MCF 10A (cell line): ENCODE data around the gene MYO15A. TPM values are rescaled to one million over a fixed set of nuclear protein-coding genes. Genes with fewer than 3 reads are reported as not detected.

ENCODE experiments used
- BruUV-seq: library from RNA; stranded (reverse); fragments of 400-500 nt; replicated peaks from 2 replicates; lab custom pipeline; 2021; lab: Mats Ljungman, UMichigan
- CTCF ChIA-PET: fragments of 300-600 bp; sonication (Branson Sonifier 250); formaldehyde crosslinking; extraction: SDS; loops from one replicate; lab custom pipeline; 2021; ENCODE audit warnings: antibody characterized with exemption, inconsistent platforms; lab: Yijun Ruan, JAX
- POLR2A ChIA-PET: fragments of 300-600, 350-650 bp; sonication (Branson Sonifier 250); formaldehyde crosslinking; extraction: SDS; loops from one replicate; lab custom pipeline; 2020; ENCODE audit warnings: antibody characterized with exemption, inconsistent platforms; lab: Yijun Ruan, JAX
- DNase-seq: peaks from one replicate; pipeline ENCODE4 v3.0.0-alpha.2; 2018; ENCODE audit not compliant: unreplicated experiment
- H3K27ac Mint-ChIP-seq: one replicate; pipeline ENCODE4 v1.8.0; 2022; ENCODE audit warnings: mild to moderate bottlenecking, low read depth, mixed read lengths; ENCODE audit not compliant: unreplicated experiment
- H3K27me3 Mint-ChIP-seq: one replicate; pipeline ENCODE4 v1.8.0; 2022; ENCODE audit warnings: mixed read lengths; ENCODE audit not compliant: insufficient read depth, unreplicated experiment
- H3K36me3 Mint-ChIP-seq: one replicate; pipeline ENCODE4 v1.8.0; 2022; ENCODE audit warnings: mild to moderate bottlenecking, moderate library complexity, mixed read lengths; ENCODE audit not compliant: insufficient read depth, unreplicated experiment
- H3K4me1 Mint-ChIP-seq: one replicate; pipeline ENCODE4 v1.8.0; 2022; ENCODE audit warnings: mixed read lengths; ENCODE audit not compliant: insufficient read depth, unreplicated experiment
- H3K4me3 Mint-ChIP-seq: one replicate; pipeline ENCODE4 v1.8.0; 2022; ENCODE audit warnings: mild to moderate bottlenecking, moderate library complexity, mixed read lengths; ENCODE audit not compliant: unreplicated experiment
- H3K9me3 Mint-ChIP-seq: one replicate; pipeline ENCODE4 v1.8.0; 2022; ENCODE audit warnings: mixed read lengths; ENCODE audit not compliant: unreplicated experiment
- intact Hi-C: fragments of 100-400 bp; cut with micrococcal nuclease; formaldehyde crosslinking; loops from 2 replicates; pipeline ENCODE4 v1.14.1; 2022
- total RNA-seq: library from RNA; stranded (reverse); gene quantifications from 2 replicates; pipeline ENCODE4 v1.2.3, GENCODE V29; 2022
- TF ChIP-seq, protein P1 (sequence below): fragments of 200-600 bp; IDR thresholded peaks from one replicate; pipeline ENCODE4 v1.8.0; 2022; ENCODE audit warnings: antibody characterized with exemption, mild to moderate bottlenecking; ENCODE audit not compliant: unreplicated experiment

Gene MYO15A
- total RNA-seq, 1 experiment from 2014 or later: 1.1 TPM

DNA sequence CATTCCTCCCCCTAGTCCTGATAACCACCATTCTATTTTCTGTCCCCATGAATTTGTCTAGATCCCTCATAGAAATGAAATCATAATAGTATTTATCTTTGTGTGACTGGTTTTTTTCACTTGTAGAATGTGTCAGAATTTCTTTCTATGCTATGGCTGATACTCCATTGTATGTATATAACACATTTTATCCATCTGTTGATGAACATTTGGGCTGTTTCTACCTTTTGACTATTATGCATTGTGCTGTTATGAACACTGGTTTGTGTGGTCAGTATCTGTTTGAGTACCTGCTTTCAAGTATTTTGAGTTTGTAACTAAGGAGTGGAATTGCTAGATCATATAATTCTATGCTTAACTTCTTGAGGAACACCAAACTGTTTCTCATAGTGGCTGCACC, 36.8 kb upstream of the MYO15A start:
- no TSS peak for BruUV-seq
- no peak for DNase-seq
- H3K27ac Mint-ChIP-seq: no peak overlapping the region
- intact Hi-C loops: no loop called here
- H3K27me3 Mint-ChIP-seq: peaks cover 12% of the 10 kb centered on the region
- no peaks in the 10 kb centered on the region for H3K9me3 Mint-ChIP-seq
- H3K36me3 Mint-ChIP-seq: no peaks in the 10 kb centered on the region
- TF ChIP-seq, protein P1, sequence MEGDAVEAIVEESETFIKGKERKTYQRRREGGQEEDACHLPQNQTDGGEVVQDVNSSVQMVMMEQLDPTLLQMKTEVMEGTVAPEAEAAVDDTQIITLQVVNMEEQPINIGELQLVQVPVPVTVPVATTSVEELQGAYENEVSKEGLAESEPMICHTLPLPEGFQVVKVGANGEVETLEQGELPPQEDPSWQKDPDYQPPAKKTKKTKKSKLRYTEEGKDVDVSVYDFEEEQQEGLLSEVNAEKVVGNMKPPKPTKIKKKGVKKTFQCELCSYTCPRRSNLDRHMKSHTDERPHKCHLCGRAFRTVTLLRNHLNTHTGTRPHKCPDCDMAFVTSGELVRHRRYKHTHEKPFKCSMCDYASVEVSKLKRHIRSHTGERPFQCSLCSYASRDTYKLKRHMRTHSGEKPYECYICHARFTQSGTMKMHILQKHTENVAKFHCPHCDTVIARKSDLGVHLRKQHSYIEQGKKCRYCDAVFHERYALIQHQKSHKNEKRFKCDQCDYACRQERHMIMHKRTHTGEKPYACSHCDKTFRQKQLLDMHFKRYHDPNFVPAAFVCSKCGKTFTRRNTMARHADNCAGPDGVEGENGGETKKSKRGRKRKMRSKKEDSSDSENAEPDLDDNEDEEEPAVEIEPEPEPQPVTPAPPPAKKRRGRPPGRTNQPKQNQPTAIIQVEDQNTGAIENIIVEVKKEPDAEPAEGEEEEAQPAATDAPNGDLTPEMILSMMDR: no peak
- CTCF ChIA-PET: no interaction called here
- POLR2A ChIA-PET: no interaction called here
- H3K4me1 Mint-ChIP-seq: no peaks in the 10 kb centered on the region
- no peak overlapping the region for H3K4me3 Mint-ChIP-seq

DNA sequence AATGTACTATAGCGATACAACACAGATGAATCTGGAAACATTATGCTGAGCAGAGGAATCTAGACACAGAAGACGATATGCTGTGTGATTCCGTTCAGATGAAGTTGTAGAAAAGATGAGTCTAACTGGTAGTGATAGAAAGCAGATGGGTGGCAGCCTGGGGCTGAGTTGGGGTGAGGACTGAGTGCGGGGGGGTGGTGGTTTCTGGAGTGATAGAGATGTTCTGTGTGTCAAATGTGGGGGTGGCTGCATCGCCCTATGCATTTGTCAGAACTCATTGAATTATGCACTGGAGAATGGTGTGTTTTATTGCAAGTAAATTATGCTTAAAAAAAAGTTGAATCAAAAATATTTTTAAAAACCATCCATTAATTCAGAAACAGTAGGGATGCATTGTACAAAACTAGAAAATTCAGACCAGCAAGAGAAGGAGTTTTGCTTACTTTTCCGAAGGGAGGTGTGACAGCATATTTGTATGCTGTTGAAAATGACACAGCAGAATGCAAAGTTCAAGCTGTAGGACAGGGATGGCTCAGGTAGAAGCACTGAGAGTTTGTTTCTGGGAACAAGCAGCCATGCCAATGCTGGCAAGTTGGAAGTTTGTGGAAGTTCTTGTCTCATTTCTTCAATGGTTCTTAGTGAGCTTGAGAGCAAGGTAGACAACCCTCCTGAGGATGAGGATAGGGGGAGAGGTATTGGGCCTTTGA, 33.8 kb upstream of the MYO15A start:
- peaks cover 12% of the 10 kb centered on the region for H3K27me3 Mint-ChIP-seq
- H3K9me3 Mint-ChIP-seq: no peaks in the 10 kb centered on the region
- no peaks in the 10 kb centered on the region for H3K36me3 Mint-ChIP-seq
- H3K4me3 Mint-ChIP-seq: no peak overlapping the region
- ChIA-PET POLR2A (interaction anchor here (0.9 to 1.0 kb wide), 2 partner anchors 12 to 14 kb away, joined by 3 read pairs; partner anchors contain the start of gene DRG2), CTCF (interaction anchor here (0.8 kb wide), 1 partner anchor 125 kb away, joined by 4 read pairs; no protein-coding TSS in a partner anchor)
- no peak overlapping the region for H3K27ac Mint-ChIP-seq
- BruUV-seq: no TSS peak
- no peak for DNase-seq
- no peaks in the 10 kb centered on the region for H3K4me1 Mint-ChIP-seq
- TF ChIP-seq, protein P1: no peak
- intact Hi-C loops: no loop called here

DNA sequence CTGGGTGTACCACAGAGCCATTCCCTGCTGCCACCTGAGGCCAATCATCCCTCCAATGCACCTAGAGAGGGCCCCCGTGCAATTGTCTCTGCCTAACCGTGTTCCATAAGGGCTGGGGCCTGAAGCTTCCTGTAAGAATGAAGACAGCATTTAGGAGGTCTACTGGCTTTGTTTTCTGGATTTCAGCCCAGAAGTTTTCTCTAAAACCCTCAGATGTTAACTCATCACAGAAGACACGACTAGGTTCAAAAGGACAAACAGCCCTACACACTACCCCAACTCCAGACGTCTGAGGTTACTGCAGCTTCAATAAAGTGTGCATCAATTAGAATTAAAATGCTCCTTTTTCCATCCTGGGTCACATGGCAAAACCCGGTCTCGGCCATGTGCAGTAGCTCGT, 31.6 kb upstream of the MYO15A start:
- no peaks in the 10 kb centered on the region for H3K36me3 Mint-ChIP-seq
- ChIA-PET CTCF (no interaction called here), POLR2A (interaction anchor here (0.6 kb wide), 1 partner anchor 9 kb away, joined by 3 read pairs; no protein-coding TSS in a partner anchor)
- no TSS peak for BruUV-seq
- no peak for DNase-seq
- TF ChIP-seq, protein P1: no peak
- no peaks in the 10 kb centered on the region for H3K9me3 Mint-ChIP-seq
- intact Hi-C loops: no loop called here
- peaks cover 12% of the 10 kb centered on the region for H3K27me3 Mint-ChIP-seq
- no peak overlapping the region for H3K27ac Mint-ChIP-seq
- H3K4me3 Mint-ChIP-seq: no peak overlapping the region
- H3K4me1 Mint-ChIP-seq: no peaks in the 10 kb centered on the region

DNA sequence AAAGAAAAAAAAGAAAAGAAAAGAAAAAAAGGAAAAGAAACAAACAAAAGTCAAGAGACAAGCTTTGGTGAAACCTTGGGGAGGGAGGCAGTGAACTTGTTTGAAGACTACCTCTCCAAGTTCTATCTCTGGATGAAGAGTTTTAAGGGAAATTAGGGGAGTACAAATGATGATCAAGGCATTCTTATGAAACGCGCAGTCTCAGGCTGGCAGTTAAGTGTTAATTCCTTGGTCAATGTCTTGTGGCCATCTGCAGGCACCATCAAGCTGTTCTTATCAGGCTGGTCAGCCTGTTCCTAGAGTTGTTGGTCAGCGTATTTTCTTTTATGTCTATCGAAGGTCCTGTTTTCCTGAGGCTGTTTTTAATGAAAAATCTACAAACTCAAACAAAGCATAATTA, 29.0 kb upstream of the MYO15A start:
- Mint-ChIP-seq H3K36me3 (no peaks in the 10 kb centered on the region), H3K4me3 (no peak overlapping the region), H3K27ac (no peak overlapping the region), H3K27me3 (peaks cover 12% of the 10 kb centered on the region), H3K9me3 (no peaks in the 10 kb centered on the region), H3K4me1 (no peaks in the 10 kb centered on the region)
- intact Hi-C loops: no loop called here
- no TSS peak for BruUV-seq
- DNase-seq: no peak
- ChIA-PET POLR2A (no interaction called here), CTCF (interaction anchor here (0.5 to 0.6 kb wide), 2 partner anchors 125 to 370 kb away, joined by 3 to 5 read pairs; no protein-coding TSS in a partner anchor)
- TF ChIP-seq, protein P1: no peak
